NCI-H2227 (cell line): Measurements from ENCODE around the gene TSPYL6.

Experiments
- DNase-seq: peaks from one replicate; lab custom pipeline; 2025; ENCODE audit not compliant: unreplicated experiment; lab: John Stamatoyannopoulos, UW

The TSPYL6 gene

GRCh38 chr2:54259413-54260240, 3.6 kb upstream of the TSPYL6 start:
- no peak for DNase-seq

GRCh38 chr2:54258166-54258565, 2.1 kb upstream of the TSPYL6 start:
- no peak for DNase-seq

DNA sequence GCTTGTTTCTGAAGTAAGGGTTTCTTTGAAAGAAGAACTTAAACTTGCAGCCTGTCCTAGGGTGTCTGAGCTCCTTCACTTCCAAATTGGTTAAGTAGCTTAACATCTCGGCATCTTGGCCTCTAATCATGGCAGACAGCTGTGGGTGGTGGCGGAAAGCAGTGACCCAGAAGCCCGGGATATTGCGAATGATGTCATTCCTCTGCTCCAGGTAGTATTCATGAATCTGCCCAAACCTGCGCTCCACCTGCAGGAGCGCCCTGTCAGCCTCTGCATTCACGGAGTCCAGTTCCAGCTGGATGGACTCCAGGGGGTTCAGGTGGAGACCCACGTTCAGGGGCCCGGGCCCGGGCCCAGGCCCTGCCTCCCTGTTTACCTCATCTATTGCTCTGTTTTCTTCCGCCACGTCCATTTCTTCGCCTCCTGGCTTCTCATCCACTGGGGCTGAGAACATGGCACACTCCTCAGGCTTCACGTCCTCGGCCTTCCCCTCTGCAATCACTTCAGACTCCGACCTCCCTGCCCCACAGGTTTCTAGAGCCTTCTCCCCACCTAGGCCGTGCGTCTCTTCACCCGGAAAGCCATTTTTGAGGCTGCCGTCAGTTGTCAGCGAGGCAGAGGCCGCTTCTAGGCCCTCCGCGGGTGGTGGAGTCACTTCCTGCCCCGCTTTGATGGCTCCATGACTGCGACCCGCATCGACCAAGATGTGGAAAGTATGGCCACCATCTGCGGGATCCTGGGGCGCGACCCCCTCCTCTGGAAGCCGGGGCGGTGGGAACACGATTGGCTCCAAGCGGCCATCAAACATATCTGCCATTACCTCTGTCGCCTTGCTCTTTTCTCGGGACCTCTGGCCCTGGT, 569 bp downstream of the TSPYL6 start:
- no peak for DNase-seq

- no peak for DNase-seq
Measured at GRCh38 chr2:54254180-54254579, 1.8 kb downstream of the TSPYL6 start.

- no peak for DNase-seq
Measured at GRCh38 chr2:54249629-54250028, 6.4 kb downstream of the TSPYL6 start.

DNA sequence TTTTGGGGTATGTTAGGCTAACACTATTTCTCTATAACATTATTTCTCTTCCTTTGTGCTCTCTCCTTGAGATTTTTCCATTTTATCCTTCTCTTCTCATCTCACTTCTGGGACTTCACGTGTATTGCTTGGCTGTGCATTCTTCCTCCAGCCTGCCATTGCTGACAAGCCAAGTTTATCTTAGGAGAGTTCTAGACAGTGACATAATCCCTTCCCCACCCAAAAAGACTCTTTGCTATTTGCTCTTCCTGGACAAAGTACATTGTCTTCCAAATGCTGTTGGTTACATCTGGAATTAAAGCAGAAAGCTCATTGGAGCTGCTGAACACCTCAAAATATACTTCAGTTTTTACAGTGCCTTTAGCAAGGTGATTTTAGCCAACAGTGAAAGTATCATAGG, 8.9 kb downstream of the TSPYL6 start:
- no peak for DNase-seq

DNA sequence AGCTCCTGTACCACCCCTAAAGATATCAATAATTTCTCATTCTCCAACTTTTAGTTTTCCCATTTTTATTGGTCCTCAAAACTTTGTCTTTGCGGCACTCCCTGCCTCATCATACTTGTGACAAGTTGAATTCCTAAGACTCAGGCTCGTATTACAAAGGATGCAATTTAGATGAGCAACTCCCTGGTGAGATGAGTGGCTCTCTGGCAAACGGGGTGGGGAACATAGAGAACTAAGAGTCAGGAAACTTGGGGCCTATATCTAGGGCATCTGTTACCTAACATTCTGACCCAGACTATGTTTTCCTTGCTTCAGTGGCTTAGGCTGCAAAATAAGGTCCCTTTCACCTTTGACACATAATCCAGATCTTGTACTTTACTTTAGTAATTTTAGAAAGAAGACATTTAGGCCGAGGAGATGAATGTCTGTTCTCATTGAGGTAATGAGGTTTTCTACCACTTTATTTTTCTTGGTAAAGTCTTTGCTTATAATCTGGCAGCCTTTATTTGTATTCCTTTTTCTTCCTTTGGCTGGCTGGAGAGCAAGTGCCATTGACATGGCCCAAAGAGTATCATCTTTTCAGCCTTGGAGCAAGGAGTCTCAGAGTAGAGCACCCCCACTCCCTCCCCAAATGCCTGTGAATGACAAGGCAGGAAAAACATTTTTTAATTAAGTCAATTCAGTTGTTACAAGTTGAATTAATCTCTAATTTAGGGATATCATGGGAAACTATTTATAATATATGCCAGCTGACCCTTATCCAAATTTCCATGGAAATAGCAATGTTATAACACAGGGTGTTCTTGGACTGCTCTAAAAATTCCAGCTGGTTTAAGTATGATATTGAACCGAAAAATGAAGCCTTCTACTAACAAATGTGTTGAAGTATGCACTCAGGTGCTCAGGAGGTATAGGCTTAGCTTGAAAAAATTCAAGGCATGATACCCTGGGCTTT, 15.2 kb downstream of the TSPYL6 start:
- no peak for DNase-seq

DNA sequence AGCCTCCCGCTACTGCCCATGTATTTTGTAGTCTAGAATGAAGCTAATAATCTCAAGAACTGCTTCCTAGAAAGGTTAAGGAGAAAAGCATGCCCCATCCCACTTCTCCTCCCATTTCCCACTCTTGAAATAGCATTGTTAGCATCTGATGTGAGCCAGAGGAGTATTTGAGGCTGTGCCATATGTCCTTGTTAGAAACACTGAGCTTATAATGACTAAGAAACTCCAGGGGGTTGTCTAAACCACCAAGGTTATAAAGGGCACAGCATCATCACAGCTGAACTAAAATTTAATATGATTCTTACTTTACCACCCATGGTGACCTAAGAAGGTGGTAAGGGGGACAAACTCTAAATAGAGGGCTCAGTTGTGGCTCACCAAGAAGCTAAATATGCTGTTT, 16.6 kb downstream of the TSPYL6 start:
- peak; percentile 9 for DNase-seq

- DNase-seq, result no peak
Measured at GRCh38 chr2:54237428-54237827, 18.6 kb downstream of the TSPYL6 start.

DNA sequence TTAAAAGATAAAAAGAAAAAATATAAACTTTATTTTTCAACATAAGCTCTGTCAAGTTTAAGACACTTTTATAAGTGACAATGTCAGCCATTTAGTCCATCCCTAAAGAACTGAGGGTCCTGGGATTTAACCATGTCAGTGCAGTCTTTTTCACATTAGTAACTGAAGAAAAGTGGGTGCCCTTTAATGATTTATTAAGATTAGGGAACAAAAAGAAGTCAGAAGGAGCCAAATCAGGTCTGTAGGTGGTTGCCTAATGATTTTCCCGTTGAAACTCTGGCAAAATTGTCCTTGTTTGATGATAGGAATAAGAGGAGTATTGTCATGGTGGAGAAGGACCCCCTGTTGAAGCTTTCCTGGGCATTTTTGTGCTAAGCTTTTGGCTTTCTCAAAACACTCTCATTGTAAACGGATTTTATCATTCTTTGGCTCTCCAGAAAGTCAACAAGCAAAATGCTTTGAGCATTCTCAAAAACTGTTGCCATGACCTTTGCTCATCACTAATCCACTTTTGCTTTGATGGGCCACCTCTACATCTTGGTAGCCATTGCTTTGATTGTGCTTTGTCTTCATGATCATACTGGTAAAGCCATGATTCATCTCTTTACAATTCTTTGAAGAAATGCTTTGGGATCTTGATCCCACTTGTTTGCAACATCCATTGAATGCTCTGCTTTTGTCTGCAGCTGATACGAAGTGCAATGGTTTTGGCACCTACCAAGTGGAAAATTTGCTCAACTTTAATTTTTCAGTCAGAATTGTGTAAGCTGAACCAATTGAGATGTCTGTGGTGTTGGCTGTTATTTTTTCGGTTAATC, 22.0 kb downstream of the TSPYL6 start:
- DNase-seq, result no peak

GRCh38 chr2:54228945-54229344, 27.1 kb downstream of the TSPYL6 start:
- DNase-seq, result no peak

DNA sequence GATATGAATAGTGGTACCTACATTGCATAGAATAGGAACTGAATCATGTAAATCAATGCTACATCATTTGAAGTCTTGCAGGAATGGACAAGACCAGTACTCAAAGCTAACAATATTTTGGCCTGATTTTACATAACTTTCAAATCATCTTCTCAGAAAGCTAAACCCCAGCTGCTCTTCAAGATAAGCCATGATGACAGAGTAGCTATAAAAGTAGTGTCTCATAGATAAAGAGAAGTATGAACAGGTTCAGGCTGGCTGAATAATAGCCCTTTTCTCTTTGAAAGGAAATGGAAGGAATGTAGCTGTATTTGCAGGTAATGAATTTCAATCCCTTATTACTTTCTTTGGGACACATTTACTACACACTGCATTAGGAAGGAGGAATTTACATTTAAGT, 28.2 kb downstream of the TSPYL6 start:
- no peak for DNase-seq

- no peak for DNase-seq
Measured at GRCh38 chr2:54226260-54226659, 29.8 kb downstream of the TSPYL6 start.

DNA sequence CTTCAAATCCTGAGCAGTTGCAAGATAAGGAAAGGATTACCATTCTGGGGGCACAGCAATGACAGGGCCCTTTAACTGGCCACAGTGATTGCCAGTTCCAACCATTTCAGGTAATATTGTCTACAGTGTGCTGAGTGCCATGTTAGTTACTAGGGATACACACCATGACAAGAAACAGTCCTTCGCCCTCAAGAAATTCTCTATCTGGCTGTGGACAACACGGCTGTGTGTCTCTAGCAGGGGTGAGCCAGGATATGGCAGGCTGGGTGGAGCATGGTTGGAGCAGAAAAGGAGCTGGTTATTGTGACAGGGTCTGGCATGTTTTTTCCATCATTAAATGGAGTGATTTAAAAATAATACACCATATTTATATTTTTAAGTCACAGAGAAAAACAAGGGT, 31.0 kb downstream of the TSPYL6 start:
- DNase-seq, result no peak

GRCh38 chr2:54213082-54213481, 42.9 kb downstream of the TSPYL6 start:
- DNase-seq, result no peak

GRCh38 chr2:54212456-54212855, 43.6 kb downstream of the TSPYL6 start:
- no peak for DNase-seq

GRCh38 chr2:54209379-54209778, 46.6 kb downstream of the TSPYL6 start:
- no peak for DNase-seq

GRCh38 chr2:54208364-54209240, 47.4 kb downstream of the TSPYL6 start:
- DNase-seq, result no peak

GRCh38 chr2:54207666-54208195, 48.3 kb downstream of the TSPYL6 start:
- DNase-seq, result no peak
